ENCODE measurements around the gene TECTB. TPM values are rescaled to one million over a fixed set of nuclear protein-coding genes. Genes with fewer than 3 reads are reported as not detected.

TECTB gene
- total RNA-seq, 2 donors from 2014 or later = not detected

DNA sequence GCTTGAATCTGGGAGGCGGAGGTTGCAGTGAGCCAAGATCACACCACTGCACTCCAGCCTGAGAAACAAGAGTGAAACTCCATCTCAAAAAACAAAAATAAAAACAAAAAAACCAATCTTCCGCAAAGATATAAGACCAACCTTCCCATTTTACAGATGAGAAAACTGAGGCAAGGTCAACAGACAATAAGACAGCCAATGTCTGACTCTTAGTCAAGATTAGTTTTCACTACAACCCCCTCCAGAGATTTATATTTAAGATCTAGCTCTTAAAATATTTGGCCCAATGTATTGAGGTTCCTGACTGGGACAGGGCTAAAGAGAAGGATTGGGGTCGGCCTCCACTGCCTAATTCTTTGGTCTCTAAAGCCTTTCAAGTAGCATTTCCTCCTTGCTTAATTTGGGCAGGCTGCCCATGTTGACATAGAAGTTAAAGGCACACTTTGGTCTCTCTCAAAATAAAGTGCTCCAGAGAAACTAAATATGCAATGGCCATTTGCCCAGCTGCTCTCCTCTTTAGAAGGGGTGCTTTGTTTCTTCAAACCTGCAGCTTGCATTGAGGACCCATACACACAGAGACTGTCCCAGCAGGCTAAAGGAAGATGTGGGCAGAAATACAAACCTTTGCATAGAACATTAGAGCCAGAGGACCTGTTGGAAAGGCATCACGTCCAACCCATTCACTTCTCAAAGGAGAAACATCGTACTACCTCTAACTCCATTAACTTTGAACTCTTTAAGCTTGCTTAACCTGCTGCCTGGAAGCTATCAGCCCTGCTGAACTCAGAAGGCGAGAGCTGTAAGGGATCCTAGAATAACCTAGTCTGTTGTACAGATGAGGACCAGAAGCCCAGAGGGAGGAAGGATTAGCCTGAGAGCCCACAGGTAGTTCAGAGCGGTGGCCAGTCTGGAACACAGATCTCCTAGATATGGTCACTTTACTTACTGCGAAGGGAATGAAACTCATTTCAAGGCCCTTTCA is 3.9 kb downstream of the TECTB start:
- no peaks in the 10 kb centered on the region for H3K27me3 ChIP-seq
- no peaks in the 10 kb centered on the region for H3K9me3 ChIP-seq
- H3K27ac ChIP-seq = no peak overlapping the region
- TF ChIP-seq, protein P1, sequence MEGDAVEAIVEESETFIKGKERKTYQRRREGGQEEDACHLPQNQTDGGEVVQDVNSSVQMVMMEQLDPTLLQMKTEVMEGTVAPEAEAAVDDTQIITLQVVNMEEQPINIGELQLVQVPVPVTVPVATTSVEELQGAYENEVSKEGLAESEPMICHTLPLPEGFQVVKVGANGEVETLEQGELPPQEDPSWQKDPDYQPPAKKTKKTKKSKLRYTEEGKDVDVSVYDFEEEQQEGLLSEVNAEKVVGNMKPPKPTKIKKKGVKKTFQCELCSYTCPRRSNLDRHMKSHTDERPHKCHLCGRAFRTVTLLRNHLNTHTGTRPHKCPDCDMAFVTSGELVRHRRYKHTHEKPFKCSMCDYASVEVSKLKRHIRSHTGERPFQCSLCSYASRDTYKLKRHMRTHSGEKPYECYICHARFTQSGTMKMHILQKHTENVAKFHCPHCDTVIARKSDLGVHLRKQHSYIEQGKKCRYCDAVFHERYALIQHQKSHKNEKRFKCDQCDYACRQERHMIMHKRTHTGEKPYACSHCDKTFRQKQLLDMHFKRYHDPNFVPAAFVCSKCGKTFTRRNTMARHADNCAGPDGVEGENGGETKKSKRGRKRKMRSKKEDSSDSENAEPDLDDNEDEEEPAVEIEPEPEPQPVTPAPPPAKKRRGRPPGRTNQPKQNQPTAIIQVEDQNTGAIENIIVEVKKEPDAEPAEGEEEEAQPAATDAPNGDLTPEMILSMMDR (IDR thresholded peaks at IDR 0.05) = no peak
- TF ChIP-seq POLR2A (IDR thresholded peaks at IDR 0.05) = no peak
- no peaks in the 10 kb centered on the region for H3K36me3 ChIP-seq (replicated peaks in 1 of 2; ENCODE audit: insufficient read depth in 1 of 2, low read depth in 2 of 2)
- no peak for DNase-seq
- H3K4me3 ChIP-seq = no peak overlapping the region
- no peak for ATAC-seq
- 65 to 72% methylated on average over 7 to 8 of the region's 8 CpGs for WGBS, 2 donors
- intact Hi-C loops (cut with DNase I) = no loop called here
- no peaks in the 10 kb centered on the region for H3K4me1 ChIP-seq

DNA sequence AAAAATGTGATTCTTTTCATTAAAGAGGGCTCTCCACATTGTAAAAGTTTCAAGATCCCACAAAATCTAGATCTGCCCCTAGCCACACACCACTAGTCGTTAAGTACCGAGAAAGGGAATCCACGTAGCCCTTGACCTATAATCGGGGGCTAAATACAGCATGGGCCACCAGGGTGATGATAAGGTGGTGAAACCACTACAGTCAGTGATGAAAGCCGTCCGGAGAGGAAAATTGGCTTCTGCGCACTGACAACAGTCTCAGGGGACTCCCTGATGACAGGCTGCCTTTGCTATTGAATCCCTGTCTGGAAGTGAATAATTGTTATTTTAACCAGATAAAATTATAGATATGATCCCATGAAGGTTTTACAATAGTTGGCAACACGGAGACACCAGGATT is 4.6 kb downstream of the TECTB start:
- TF ChIP-seq, protein P1 (IDR thresholded peaks at IDR 0.05) = no peak
- no peak for TF ChIP-seq POLR2A (IDR thresholded peaks at IDR 0.05)
- Histone ChIP-seq H3K27ac (no peak overlapping the region), H3K4me1 (no peaks in the 10 kb centered on the region), H3K27me3 (no peaks in the 10 kb centered on the region), H3K4me3 (no peak overlapping the region), H3K36me3 (replicated peaks in 1 of 2; ENCODE audit: insufficient read depth in 1 of 2, low read depth in 2 of 2) (no peaks in the 10 kb centered on the region), H3K9me3 (no peaks in the 10 kb centered on the region)
- no peak for DNase-seq
- intact Hi-C loops (cut with DNase I) = no loop called here
- ATAC-seq = no peak
- 77 to 78% methylated on average over 8 of the region's 8 CpGs for whole genome bisulfite sequencing, 2 donors

DNA sequence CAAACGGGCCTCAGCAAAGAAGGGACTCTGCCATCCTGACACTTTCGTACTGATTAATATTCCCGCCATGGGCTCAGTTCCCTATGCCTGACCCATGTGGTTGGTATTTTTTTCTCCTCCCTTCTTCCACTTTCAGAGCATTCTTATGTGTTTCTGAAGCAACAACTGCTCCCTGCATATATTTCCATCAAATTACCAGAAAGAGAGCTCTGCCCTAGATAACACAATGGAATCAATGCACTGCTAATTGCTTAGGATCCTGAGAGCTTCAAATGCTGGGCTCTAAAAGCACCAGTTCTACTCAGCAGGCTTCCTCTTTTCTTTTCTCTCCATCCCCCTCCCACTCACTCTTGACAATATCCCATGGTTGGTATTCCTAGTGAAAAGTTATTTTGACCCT is 5.3 kb downstream of the TECTB start:
- no peak overlapping the region for H3K4me3 ChIP-seq
- H3K27ac ChIP-seq = no peak overlapping the region
- TF ChIP-seq, protein P1 (IDR thresholded peaks at IDR 0.05) = no peak
- no peak for TF ChIP-seq POLR2A (IDR thresholded peaks at IDR 0.05)
- no peaks in the 10 kb centered on the region for H3K27me3 ChIP-seq
- ATAC-seq (no peak), DNase-seq (no peak)
- 75 to 91% methylated on average over 3 of the region's 3 CpGs for WGBS, 2 donors
- no peaks in the 10 kb centered on the region for H3K9me3 ChIP-seq
- intact Hi-C loops (cut with DNase I) = no loop called here
- no peaks in the 10 kb centered on the region for H3K4me1 ChIP-seq
- H3K36me3 ChIP-seq (replicated peaks in 1 of 2; ENCODE audit: insufficient read depth in 1 of 2, low read depth in 2 of 2) = no peaks in the 10 kb centered on the region

DNA sequence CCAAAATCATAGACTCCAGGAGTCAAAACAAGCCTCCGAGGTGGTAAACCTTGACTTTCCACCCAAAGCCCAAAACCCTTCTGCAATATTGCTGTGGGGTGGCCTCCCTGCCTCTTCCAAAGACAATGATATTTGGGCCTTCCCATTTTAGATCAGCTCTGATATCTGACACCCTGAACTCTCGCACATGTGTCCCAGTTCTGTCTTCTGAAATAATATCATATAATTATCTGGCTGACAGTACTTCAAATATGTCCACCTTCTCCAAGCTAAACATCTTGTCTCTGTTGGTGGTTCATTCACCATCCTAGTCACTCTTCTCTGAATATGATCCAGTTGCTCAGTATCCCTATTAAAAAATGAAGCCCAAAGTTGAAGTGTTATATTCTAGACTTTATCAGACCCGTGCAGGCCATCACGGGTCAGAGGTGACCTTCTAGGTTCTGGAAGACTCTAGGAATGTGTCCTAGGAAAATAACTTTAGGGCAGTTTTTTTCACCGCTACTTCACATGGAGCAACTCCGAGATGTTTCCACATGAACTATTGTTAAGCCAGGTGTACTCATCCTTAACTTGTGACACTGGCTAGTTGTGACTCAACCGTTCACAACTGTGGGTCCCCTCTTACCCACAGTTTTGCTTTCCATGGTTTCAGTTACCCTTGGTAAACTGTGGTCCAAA is 6.3 kb downstream of the TECTB start:
- Histone ChIP-seq H3K27ac (no peak overlapping the region), H3K4me1 (no peaks in the 10 kb centered on the region), H3K4me3 (no peak overlapping the region), H3K27me3 (no peaks in the 10 kb centered on the region), H3K36me3 (replicated peaks in 1 of 2; ENCODE audit: insufficient read depth in 1 of 2, low read depth in 2 of 2) (no peaks in the 10 kb centered on the region), H3K9me3 (no peaks in the 10 kb centered on the region)
- intact Hi-C loops (cut with DNase I) = no loop called here
- ATAC-seq (no peak), DNase-seq (no peak)
- WGBS, 2 donors = 74 to 83% methylated on average over 7 of the region's 7 CpGs
- TF ChIP-seq, protein P1 (IDR thresholded peaks at IDR 0.05) = no peak
- TF ChIP-seq POLR2A (IDR thresholded peaks at IDR 0.05) = no peak

Measured in body of pancreas (tissue), 4 donors.